ENCODE measurements around the gene PYGL.
"Not testable (repeated sequence)": the region's sequence is repeated elsewhere in the genome, so short reads cannot be mapped to it uniquely, and the experiment has no call there.

PYGL gene

GRCh38 chr14:50954811-50955372 lies 10.6 kb upstream of the PYGL start:
- peak; percentile 24 to 67 (median 56) for DNase-seq

GRCh38 chr14:50953502-50953901 lies 9.2 kb upstream of the PYGL start:
- DNase-seq, result peak in 3 of 4 experiments; percentile 13 to 39 (median 21)

DNA sequence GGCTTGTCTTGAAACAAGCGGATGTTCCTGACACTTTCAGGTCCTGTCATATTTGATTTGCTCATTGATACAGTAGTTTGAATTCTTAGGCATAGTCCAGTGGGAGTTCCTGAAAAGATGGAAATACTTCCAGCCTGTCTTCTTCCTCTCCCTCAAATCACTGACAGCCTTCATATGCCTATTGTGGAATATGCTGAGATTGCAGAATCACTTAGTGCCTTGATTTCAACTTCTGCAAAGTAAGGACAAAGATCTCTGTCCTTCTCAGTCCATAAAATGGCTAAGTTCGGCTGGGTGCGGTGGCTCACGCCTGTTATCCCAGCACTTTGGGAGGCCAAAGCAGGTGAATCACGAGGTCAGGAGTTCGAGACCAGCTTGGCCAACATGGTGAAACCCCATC lies 6.7 kb upstream of the PYGL start:
- DNase-seq, result peak; percentile 25 to 74 (median 46)

- DNase-seq, result no peak
These were observed 3.9 kb upstream of the PYGL start for GRCh38 chr14:50948205-50948604.

- DNase-seq, result no peak
These were observed 3.2 kb upstream of the PYGL start for GRCh38 chr14:50947446-50947845.

GRCh38 chr14:50946234-50946935 lies 2.1 kb upstream of the PYGL start:
- no peak for DNase-seq

GRCh38 chr14:50944647-50945413 lies 547 bp upstream of the PYGL start:
- DNase-seq, result peak in 1 of 4 experiments; percentile 73

DNA sequence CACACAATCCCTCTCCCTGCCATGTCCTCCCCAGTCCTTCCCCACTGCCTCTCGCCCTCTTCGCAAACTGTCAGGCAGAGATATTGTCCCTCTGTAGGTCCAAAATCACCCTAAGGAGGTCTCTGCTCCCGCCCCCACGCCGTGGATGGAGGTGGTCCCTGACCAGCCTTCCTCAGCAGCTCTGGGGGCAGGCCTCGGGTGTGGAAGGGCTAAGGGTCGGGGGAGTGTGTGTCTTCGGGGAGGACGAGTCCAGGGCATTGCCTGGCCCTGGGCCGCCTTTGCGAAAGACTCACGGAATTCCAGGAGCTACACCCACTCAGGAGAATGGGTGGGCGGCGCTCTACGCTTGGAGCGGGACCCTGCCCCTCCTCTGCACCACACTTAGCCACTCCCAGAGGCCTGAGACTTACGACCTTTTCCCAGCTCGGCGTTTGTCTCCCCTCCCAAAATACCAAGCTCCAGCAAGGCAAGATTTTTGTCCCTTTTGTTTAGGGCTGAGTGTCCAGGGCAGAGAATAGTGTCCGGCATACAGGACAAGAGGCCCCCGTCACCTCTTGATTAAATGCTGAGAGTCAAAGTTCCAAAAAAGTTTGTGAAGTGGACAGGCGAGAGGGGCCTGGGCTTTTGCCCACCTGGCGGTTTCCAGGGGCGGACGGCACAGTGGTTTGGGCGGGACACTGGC lies 881 bp downstream of the PYGL start:
- peak in 3 of 4 experiments; percentile 22 to 56 (median 46) for DNase-seq

- DNase-seq, result not testable (repeated sequence)
These were observed 2.6 kb downstream of the PYGL start for GRCh38 chr14:50941638-50942037.

DNA sequence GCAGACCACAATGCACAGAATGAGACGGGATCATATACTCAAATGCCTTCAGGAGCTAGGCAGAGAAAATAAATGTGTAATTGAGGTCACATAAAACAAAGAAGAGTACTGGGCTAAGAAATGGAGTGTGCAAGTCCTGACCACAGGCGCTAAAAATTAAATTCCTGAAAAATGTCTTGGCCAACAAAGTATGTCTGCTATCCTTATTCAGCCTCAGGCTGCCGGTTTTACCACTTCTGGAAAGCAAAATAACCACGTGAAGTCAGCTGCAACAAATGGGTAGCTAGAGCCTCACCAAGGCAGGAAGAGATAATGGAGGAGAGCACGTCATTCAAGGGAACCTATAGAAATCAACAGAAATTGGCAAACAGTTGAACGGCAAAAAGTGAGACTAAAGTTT lies 3.1 kb downstream of the PYGL start:
- no peak for DNase-seq

GRCh38 chr14:50937800-50938199 lies 6.5 kb downstream of the PYGL start:
- DNase-seq, result no peak

DNA sequence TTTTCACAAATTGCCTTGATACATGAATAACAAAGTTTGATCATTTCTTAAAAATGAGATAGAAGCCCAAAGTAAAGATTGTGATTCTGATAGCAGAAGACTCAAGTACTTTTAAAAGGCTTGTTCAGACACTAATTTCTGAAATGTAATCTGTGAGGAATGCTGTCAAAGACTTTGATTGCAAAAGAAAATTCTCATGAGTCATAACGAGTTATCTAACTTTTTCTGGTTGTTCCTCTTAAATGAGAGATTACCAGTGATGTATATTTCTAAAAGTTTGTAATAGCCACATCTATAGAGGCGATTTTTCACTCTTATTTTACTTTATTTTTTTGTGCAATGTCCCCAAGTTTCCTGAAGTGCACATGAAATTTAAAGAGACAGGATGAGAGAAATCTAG lies 7.0 kb downstream of the PYGL start:
- peak in 2 of 4 experiments; percentile 80 to 83 for DNase-seq

GRCh38 chr14:50936882-50937281 lies 7.4 kb downstream of the PYGL start:
- DNase-seq, result peak in 2 of 4 experiments; percentile 9 to 12

DNA sequence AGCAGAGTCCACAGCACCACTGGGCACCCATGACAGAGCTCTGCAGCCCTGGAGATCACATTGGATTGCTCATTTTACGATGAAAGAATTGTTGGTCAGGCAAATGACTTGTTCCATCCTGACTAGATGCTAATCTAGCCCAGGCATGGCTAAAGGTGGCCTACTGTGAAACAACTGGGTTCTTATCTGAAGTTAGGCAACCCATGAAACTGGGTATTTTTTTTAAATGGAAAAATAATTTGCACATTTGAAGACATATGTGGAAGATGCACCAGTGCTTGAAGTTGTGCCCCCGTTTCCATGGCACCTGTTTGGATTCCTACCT lies 8.3 kb downstream of the PYGL start:
- DNase-seq, result no peak

GRCh38 chr14:50935126-50936015 lies 8.9 kb downstream of the PYGL start:
- no peak for DNase-seq

DNA sequence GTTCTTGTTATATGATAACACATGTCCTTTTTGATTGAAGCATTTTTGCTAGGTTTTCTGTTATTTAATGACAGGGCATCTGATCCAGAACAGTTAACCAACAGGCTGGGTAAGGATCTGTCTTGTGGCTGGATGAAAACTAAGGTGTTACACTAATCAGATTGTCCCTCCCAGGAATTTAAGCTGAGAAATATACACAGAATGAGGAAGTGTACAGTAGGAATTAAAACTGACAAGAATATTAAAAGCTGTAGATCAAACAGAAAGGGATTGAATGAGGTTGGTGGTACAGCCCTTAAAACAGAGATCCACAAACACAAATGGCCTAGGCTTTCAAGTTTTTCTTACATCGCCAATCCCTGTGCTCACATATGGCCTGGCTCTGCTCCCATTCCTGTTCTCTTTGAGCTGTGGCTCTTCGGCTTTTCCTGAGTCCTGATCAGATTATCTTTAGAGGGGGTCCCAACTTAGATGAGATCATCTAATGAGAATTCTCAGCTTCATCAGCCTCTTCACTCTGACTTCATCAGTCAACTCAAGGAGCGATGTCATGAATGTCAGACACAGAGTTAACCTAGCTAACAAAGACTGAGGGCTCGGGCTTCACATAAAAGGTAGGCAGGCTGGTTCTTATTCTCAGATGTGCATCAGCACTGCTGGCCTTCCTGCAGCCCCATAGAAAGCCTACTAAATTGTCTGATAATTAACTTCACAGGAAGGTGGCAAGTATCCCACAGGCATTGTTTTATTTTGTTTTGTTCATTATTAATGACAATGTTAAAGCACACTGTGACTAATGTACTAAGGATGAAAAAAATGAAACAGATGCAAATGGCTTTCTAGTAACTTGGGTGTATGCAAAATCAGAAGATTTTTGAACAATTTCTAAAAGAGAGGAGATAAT lies 11.4 kb downstream of the PYGL start:
- DNase-seq, result peak in 1 of 4 experiments; percentile 12

DNA sequence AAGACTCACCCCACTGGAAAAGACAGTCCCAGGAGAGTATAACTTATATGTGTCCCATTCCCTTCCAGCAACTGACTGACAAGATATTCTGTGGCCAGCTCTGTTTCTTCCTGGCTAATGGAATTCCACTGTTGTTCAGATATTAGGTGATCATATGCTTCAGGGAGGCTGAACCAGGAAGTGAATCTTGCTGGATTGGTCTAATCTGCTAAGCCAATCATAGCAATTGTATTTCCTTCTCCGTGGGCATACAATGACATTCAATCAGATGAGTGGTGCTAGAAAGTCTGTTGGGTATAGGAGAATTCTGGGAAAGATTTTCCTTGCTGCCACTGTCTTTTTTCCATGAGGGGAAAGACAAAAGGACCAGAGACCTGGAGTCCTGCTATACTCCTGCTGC lies 12.1 kb downstream of the PYGL start:
- peak in 3 of 4 experiments; percentile 19 to 62 (median 35) for DNase-seq

DNA sequence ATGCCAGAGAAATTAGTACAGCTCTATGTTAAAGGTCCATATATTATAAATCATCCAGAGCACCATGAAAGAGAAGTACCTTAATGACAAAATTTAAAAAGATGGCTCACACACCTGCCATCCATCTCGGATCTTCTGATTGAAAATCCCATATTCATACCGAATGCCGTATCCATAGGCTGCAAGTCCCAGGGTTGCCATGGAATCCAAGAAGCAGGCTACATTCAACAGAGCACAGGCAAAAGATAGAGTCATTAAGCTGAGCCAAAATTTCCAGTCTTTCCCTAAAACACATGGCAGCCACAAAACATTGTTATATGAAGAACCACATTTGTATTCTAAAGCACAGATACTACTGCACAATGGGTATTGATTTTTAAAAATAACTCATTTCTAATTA lies 12.7 kb downstream of the PYGL start:
- DNase-seq, result no peak

DNA sequence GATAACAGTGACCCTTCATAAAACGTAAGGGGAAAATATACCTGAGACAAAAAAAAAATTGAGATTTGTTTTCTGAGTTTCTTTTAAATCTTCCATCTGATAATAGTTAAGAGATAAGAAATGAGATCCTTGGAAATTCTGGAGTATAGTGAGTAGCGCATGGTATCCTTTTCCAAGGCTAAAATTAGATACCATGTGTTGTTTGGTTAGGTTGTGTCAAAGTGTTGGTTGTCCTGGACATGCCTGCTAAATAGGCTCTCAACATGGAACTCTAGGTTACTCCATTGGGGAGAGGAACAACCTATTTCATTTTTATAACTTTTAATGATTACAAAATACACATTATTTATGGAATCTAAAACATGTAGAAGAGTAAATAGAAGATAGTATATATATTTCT lies 14.8 kb downstream of the PYGL start:
- no peak for DNase-seq

GRCh38 chr14:50928002-50928635 lies 16.2 kb downstream of the PYGL start:
- peak; percentile 90 to 96 (median 94) for DNase-seq

All from suppressor macrophage (primary cell).